Rectal smooth muscle tissue (tissue), 1 donor: Measurements from ENCODE around the gene FAM131C.
"Not testable (repeated sequence)": the region's sequence is repeated elsewhere in the genome, so short reads cannot be mapped to it uniquely, and the experiment has no call there.

Experiments used
- H3K27ac ChIP-seq: one replicate; pipeline ENCODE4 v1.7.0; 2013; ENCODE audit warnings: low read depth, low read length, inconsistent platforms
- H3K27me3 ChIP-seq: one replicate; pipeline ENCODE4 v1.7.0; 2013; ENCODE audit warnings: low read length; ENCODE audit not compliant: control insufficient read depth, insufficient read depth
- H3K36me3 ChIP-seq: one replicate; pipeline ENCODE4 v1.7.0; 2013; ENCODE audit warnings: low read length; ENCODE audit not compliant: control insufficient read depth, insufficient read depth
- H3K4me1 ChIP-seq: one replicate; pipeline ENCODE4 v1.7.0; 2013; ENCODE audit warnings: low read length; ENCODE audit not compliant: control insufficient read depth, insufficient read depth
- H3K4me3 ChIP-seq: one replicate; pipeline ENCODE4 v1.7.0; 2013; ENCODE audit warnings: low read length
- H3K9ac ChIP-seq: one replicate; pipeline ENCODE4 v1.7.0; 2013; ENCODE audit warnings: low read length

The FAM131C gene

DNA sequence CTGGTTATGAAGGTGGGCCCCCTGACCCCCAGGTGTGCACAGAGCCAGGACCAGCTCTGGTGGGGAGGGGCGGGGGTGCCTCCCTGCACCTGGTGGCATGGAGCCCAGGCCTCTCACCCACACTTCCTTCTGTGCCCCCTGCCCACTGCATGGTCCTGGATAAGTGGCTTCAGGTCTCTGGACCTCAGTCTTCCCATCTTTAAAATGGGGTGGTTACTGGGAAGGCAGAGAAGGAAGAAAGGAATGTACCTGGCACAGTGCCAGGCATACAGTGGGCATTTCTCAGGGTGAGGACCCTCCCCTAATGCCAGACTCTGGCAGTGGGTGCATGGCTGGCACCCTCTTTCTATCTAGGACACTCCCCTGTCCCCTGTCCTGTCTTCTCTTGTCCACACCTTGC, 44.2 kb downstream of the FAM131C start:
- Histone ChIP-seq H3K36me3 (no peaks in the 10 kb centered on the region), H3K9ac (no peak overlapping the region), H3K27ac (no peak overlapping the region), H3K27me3 (no peaks in the 10 kb centered on the region), H3K4me3 (no peak overlapping the region), H3K4me1 (peaks cover 2% of the 10 kb centered on the region)

DNA sequence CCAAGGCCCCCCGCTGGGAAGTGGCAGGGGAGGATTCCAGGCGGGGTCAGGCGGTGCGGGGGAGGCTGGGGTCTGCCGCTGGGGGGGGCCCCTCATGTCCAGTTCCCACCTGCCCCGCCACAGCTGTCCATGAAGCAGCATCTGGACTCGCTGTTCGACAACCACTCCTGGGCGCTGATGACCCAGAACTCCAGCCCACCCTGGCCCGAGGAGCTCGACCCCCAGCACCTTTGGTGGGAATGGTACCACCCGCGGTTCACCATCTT, 44.5 kb downstream of the FAM131C start:
- H3K27ac ChIP-seq, H3K36me3 ChIP-seq, H3K9ac ChIP-seq, H3K4me1 ChIP-seq, H3K27me3 ChIP-seq, H3K4me3 ChIP-seq: not testable (repeated sequence)

DNA sequence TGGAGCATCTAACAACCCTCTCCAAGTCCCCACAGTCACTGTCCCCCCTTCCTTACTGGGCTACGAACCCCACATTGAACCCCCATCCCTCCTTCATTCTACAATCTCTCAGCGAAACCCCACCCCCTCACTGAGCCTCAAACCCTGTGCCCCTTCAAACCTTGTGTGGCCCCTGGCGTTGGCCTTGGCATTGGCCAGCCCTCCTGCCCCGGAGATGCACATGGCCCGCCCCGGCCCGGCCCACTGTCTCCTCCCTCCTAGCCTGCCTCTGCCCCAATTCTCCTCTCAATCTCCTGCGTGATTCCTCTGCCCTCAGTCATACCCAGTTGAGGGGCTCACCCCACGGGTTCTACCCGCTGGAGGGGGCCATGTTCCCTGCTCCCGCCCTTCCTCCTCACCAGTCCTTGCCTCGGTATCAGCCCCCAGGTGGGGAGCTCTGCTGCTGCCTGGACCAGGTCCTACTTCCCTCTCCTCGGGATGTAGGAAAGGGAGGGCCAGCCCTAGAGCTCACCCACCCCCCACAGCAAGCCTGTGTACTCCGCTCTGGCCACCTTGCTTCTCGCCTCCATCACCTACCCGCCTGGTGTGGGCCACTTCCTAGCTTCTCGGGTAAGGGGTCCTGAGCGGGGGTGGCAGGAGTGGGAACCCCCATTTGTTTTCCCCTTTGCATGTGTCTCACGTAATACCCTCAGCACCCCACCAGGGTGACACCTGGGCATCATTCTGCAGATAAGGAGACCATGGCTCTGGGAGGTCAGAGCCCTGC, 45.0 kb downstream of the FAM131C start:
- Histone ChIP-seq H3K27me3 (no peaks in the 10 kb centered on the region), H3K27ac (no peak overlapping the region), H3K9ac (no peak overlapping the region), H3K36me3 (no peaks in the 10 kb centered on the region), H3K4me3 (no peak overlapping the region), H3K4me1 (peaks cover 2% of the 10 kb centered on the region)

GRCh38 chr1:16026723-16027484, 46.5 kb downstream of the FAM131C start:
- Histone ChIP-seq H3K4me1 (peaks cover 2% of the 10 kb centered on the region), H3K36me3 (no peaks in the 10 kb centered on the region), H3K9ac (peak overlapping the region; percentile 11), H3K4me3 (peak overlapping the region; percentile 48), H3K27ac (peak overlapping the region; percentile 40), H3K27me3 (no peaks in the 10 kb centered on the region)

GRCh38 chr1:16026302-16026701, 47.1 kb downstream of the FAM131C start:
- not testable (repeated sequence) for H3K27me3 ChIP-seq, H3K36me3 ChIP-seq, H3K4me1 ChIP-seq, H3K27ac ChIP-seq, H3K9ac ChIP-seq, H3K4me3 ChIP-seq

DNA sequence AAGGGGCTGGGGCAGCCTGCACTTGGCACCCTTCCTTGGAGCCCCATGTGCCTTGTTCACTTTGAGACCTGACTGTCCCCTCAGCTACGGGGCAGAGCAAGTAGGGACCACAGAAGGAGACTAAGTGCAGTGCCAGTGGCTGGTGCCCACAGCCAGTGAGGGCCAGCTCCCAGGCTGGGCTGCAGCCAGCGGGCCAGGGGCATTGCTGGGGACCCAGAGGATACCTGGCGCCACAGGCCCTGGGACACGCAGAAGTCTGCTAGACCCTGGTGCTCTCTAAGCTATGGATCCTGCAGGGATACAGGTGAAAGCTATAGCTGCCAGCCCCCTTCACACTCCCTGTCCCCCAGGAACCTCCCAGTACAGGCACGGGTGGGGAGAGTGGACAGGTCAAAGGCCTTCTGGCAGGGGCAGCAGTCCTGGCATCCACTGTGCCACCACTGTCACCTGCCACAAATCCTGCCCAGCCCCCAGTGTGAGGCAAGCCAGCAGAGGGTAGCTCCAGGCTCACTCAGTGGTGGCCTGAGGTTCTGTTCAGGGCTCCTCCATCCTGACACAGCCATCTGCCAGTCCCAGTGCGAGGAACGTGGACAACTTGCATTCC, 50.3 kb downstream of the FAM131C start:
- Histone ChIP-seq H3K9ac (no peak overlapping the region), H3K36me3 (no peaks in the 10 kb centered on the region), H3K4me1 (peaks cover 32% of the 10 kb centered on the region), H3K4me3 (no peak overlapping the region), H3K27me3 (no peaks in the 10 kb centered on the region), H3K27ac (no peak overlapping the region)

DNA sequence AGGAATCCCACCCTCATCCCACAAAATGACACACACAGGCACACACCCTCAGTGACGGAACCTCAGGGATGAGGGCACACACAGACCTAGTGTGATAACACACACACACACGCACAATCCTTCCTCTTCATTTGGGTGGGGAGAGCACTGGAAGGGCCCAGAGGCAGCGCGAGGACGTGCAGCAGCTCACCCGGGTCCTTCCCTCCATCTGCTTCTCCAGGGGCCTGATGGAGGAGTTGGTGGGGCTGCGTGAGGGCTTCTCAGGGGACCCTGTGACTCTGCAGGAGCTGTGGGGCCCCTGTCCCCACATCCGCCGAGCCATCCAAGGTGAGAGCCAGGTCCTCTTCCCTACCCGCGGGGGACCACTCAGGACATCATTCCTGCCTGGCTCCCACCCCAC, 51.1 kb downstream of the FAM131C start:
- Histone ChIP-seq H3K4me3 (no peak overlapping the region), H3K9ac (no peak overlapping the region), H3K27me3 (no peaks in the 10 kb centered on the region), H3K4me1 (peaks cover 34% of the 10 kb centered on the region), H3K36me3 (no peaks in the 10 kb centered on the region), H3K27ac (peak overlapping the region; percentile 19)

- Histone ChIP-seq H3K4me3 (no peak within 1 kb of the TSS), H3K27ac (peak within 1 kb of the TSS; percentile 99), H3K9ac (no peak within 1 kb of the TSS), H3K27me3 (no peaks in the 10 kb centered on the region), H3K4me1 (peaks cover 34% of the 10 kb centered on the region), H3K36me3 (no peaks in the 10 kb centered on the region)
Measured at GRCh38 chr1:16021681-16022080, 51.8 kb downstream of the FAM131C start, which contains the start of gene CLCNKA. TSS of gene CLCNKA (plus strand) at chr1:16022036. CDS start at chr1:16022620, 584 bp downstream.

DNA sequence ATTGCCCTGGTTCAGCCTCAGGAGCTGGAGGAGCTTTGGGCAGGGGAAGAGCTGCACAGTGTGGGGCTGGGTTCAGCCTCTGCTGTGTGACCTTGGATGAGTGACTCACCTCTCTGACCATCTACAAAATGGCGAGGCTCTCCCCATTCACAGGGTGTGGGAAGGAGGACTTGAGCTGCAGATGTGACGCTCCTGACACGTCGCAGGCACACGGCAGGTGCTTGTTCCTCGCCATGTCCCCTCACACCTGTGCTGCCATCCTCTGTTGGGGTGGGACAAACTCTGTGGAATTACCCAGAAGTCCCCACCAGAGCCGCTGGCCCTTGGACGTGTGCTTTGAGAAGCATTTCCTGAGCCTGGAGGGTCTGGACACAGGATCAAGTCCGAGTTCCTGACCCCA, 52.6 kb downstream of the FAM131C start:
- H3K27ac ChIP-seq: peak overlapping the region; percentile 99
- H3K27me3 ChIP-seq, H3K4me3 ChIP-seq, H3K9ac ChIP-seq, H3K36me3 ChIP-seq: not testable (repeated sequence)
- peaks cover 37% of the 10 kb centered on the region for H3K4me1 ChIP-seq

DNA sequence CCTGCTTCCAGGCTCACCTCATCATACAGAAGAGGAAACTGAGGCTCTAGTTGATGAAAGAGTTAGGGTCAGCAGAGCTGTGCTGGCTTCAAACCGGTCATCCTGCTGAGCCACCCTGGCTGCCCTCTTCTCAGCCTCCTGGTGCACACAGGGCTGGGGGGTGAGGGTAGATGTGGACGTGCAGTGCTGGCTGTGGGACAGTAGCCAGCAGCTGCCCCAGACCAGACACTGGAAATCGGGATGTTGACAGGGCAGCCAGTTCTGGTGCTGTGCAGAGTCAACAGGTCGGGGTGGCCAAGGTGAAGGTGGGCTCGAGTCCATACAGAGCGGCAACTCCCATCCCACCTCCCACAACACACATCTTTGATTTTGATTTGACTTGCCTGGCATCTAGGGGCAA, 53.1 kb downstream of the FAM131C start:
- H3K27ac ChIP-seq: peak overlapping the region; percentile 99
- no peak overlapping the region for H3K9ac ChIP-seq
- no peaks in the 10 kb centered on the region for H3K27me3 ChIP-seq
- no peaks in the 10 kb centered on the region for H3K36me3 ChIP-seq
- H3K4me3 ChIP-seq: no peak overlapping the region
- H3K4me1 ChIP-seq: peaks cover 41% of the 10 kb centered on the region

DNA sequence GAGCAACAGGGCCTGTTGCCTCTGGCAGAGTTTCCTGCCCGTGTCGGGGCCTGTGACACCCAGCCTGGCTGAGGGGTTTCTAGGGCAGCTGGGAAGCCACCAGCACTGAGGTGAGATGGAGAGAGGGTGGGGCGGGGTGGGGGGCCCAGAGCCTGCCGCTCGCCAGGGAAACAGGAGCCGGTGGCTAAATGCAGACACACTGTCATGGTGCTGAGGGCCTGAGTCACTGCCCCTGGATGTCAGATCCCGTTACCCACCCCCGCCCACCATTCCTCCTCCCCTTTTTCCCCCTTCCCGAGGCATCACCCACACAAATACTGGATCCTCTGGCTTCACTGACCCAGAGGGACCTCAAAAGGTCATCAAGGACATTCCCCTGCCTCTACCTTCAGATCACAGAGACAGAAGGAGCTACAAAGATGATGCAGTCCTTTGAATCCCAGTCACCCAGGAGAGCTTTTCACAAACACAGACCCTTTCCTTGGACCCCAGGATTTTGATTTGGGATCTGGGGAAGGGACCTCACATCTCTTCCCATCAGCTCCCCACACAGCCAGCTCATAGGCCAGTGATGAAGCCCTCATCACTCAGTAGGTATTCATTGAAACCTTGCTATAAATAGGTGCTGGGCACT, 53.7 kb downstream of the FAM131C start:
- peak overlapping the region; percentile 99 for H3K27ac ChIP-seq
- no peak overlapping the region for H3K9ac ChIP-seq
- H3K36me3 ChIP-seq: no peaks in the 10 kb centered on the region
- H3K4me1 ChIP-seq: peaks cover 47% of the 10 kb centered on the region
- no peak overlapping the region for H3K4me3 ChIP-seq
- H3K27me3 ChIP-seq: no peaks in the 10 kb centered on the region

- Histone ChIP-seq H3K4me3 (no peak overlapping the region), H3K9ac (peak overlapping the region; percentile 50), H3K27me3 (no peaks in the 10 kb centered on the region), H3K27ac (peak overlapping the region; percentile 99), H3K36me3 (no peaks in the 10 kb centered on the region), H3K4me1 (peaks cover 51% of the 10 kb centered on the region)
Measured at GRCh38 chr1:16018749-16019643, 54.5 kb downstream of the FAM131C start.
